Measurements from ENCODE around the gene LRRC56.
A peak's percentile ranks its signal among the peaks of the same experiment; 100 is the strongest.
"Not testable (repeated sequence)": the region's sequence is repeated elsewhere in the genome, so short reads cannot be mapped to it uniquely, and the experiment has no call there.

The LRRC56 gene

DNA sequence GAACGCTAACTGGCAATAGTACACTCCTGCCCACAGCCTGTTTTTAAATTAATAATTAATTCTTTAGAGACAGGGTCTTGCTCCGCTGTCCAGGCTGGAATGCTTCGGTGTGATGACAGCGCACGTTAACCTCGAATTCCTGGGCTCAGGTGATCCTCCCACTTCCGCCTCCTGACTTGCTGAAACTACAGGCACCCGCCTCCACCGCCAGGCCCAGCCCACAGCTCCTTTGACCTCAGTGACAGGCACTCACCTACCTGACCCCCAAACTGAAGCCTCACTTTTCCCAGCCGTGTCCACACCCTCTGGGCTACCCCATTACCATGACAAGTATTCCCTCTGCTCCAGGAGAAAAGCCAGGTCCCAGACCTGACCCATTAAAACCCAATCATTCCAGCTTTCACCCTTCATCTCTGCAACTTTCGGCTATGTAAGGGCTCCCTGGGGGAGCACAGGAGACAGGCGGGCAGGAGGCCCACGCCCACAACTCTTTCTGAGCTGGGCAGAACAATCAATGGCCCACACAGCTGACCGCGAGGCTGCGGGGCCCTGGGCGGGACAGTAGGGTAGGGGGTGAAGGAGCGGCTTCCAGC, 22.5 kb downstream of the LRRC56 start:
- DNase-seq = no peak

DNA sequence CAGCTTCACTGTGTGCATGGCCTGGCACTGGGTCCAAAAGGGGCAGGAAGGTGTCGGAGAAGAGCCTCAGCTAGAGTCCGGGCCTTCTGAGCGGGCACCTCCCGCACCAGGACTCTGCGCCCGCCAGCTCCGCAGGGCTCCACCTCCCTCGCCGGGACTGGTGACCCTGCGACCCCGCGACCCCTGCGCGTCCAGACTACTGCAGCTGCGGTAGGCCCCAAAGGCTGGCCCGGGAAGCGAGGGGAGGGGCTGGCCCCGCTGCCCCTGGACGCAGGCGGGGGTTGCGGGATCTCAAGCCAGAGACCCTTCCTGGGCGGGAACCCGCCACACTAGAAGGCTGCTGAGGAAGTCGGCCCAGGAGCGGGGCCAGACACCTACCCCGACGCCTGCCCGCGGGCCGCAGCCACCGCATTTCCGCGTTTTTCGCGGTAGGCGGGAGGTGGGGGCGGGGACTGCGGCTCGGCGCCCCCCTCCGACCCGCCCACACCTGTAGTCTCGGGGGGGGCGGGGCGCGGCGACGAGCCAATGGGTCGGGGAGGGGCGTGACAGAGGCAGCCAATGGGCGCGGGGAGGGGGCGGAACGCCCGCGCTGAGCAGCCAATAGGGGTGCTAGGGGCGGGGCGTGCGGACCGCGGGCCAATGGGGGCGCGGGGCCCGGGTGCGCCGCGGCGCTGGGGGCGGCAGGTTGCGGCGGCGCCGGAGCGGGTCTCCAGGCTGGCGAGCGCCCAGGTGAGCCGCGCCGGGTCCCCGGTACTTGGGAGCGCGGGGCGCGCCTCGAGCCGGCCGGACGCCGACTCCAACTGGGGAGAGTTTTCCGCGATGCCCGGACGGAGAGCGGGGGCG, 23.2 kb downstream of the LRRC56 start, which contains the start of the genes LMNTD2 and RASSF7:
LMNTD2 (minus strand) TSS at position 434 of the 843 bp plus-strand sequence; CDS start at position 412, 22 bp downstream.
RASSF7 (plus strand) TSS at position 666 of the 843 bp plus-strand sequence. CDS start 799 bp downstream, outside the sequence.
- peak; percentile 92 to 96 (median 92) for DNase-seq

DNA sequence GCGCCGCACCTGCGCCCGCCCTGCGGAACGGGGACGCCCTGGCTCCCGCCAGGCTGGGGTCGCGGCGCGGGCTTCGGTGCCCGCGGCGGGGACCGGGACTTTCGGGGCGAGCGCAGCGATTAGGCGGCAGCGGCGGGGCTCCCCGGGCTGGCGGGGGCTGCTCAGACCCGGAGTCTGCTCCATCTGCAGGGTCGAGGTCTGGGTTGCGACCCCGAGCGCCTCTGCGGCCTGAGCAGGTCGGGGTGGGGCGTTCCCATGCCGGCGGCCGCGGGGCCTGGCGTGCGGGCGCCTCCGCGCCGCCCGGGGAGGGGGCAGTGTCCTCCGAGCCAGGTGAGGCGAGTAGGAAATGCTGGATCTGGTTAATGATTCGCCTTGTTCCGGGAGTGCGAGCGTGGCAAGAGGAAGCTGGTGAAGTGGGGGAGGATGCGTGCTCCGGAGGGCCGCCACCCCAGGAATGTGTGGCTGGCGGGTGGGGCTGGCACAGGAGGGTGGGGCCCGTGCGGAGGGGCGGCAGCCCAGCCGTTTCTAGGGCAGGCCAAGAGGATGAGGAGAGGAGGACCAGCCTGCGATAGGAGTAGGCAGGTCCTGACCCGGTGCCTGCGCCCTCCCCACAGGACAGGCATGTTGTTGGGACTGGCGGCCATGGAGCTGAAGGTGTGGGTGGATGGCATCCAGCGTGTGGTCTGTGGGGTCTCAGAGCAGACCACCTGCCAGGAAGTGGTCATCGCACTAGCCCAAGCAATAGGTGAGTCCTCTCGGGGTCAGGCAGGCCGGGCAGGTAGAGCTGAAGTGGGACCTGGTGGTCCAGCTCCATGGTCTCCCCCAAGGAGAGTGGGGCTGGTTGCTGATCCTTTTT, 24.0 kb downstream of the LRRC56 start:
- peak in 1 of 5 donors; percentile 32 for DNase-seq

DNA sequence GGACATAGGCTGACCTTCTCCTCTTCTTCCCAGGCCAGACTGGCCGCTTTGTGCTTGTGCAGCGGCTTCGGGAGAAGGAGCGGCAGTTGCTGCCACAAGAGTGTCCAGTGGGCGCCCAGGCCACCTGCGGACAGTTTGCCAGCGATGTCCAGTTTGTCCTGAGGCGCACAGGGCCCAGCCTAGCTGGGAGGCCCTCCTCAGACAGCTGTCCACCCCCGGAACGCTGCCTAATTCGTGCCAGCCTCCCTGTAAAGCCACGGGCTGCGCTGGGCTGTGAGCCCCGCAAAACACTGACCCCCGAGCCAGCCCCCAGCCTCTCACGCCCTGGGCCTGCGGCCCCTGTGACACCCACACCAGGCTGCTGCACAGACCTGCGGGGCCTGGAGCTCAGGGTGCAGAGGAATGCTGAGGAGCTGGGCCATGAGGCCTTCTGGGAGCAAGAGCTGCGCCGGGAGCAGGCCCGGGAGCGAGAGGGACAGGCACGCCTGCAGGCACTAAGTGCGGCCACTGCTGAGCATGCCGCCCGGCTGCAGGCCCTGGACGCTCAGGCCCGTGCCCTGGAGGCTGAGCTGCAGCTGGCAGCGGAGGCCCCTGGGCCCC, 24.8 kb downstream of the LRRC56 start:
- DNase-seq = no peak

DNA sequence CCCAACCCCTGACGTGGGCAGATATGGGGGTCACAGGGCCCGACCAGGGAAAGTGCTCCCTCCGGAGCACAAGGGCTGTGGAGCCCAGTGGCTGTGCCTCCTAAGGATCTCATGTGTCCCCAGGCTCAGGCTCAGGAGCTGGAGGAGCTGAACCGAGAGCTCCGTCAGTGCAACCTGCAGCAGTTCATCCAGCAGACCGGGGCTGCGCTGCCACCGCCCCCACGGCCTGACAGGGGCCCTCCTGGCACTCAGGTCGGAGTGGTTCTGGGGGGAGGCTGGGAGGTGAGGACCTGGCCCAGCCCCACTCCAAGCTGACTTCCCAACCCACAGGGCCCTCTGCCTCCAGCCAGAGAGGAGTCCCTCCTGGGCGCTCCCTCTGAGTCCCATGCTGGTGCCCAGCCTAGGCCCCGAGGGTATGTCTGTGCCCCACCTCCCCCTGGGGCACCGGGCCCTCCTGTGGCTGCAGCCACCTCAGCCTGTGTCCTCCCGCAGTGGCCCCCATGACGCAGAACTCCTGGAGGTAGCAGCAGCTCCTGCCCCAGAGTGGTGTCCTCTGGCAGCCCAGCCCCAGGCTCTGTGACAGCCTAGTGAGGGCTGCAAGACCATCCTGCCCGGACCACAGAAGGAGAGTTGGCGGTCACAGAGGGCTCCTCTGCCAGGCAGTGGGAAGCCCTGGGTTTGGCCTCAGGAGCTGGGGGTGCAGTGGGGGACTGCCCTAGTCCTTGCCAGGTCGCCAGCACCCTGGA, 25.9 kb downstream of the LRRC56 start:
- no peak for DNase-seq

DNA sequence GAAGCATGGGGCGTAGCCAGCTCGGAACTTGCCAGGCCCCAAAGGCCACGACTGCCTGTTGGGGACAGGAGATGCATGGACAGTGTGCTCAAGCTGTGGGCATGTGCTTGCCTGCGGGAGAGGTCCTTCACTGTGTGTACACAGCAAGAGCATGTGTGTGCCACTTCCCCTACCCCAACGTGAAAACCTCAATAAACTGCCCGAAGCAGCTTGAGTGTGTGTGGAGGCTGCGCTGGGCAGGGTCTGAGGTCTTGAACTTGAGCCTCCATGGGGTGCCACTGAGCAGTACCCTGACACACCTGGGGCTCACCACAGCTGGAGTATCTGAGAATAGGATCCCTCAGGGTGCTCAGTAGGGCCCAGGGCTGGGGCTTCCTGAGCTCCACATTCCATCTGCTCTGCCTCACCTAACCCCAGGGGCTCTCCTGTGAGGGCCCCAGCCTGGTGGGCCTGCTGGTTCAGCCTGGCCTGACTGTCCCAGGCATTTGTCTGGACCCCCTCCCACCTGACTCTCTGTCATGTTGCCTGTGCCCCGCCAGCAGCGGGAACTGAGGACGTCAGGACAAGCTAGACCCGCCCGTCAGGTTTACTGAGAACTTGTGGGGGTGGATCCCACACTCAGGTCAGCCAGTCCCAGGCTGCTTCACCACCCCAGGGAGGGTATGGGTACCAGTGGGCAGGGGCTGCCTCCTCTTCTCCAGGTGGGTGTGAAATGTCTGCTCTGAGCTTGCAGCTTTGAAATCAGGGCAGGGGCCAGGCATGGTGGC, 26.7 kb downstream of the LRRC56 start:
- no peak for DNase-seq

DNA sequence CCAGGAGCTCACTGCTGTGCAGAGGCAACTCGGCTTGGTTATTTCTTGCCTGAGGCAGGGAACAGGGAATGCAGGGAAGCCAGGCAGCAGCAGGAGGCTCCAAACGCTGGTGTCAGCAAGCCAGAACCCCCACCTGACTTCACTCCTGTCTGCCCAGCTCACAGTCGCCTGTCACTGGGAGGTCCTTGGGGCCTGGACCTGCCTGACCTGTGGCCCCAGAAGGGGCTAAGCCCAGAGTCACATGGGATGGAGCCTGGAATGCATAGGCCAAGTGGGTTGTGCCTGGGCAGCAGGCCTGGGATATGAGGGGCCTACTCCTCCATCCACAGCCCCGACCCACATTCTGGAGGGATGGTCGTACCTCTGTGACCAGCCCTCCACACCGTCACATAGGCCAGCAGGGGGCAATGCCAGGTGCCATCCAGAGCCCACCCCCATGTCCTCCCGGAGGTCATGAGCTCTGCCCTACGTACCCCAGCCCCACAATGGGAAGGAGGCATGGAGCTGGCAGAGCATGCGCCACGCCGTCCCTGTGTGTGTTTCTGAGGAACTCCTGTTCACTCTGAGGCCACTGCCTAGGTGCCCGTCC, 28.7 kb downstream of the LRRC56 start:
- no peak for DNase-seq

DNA sequence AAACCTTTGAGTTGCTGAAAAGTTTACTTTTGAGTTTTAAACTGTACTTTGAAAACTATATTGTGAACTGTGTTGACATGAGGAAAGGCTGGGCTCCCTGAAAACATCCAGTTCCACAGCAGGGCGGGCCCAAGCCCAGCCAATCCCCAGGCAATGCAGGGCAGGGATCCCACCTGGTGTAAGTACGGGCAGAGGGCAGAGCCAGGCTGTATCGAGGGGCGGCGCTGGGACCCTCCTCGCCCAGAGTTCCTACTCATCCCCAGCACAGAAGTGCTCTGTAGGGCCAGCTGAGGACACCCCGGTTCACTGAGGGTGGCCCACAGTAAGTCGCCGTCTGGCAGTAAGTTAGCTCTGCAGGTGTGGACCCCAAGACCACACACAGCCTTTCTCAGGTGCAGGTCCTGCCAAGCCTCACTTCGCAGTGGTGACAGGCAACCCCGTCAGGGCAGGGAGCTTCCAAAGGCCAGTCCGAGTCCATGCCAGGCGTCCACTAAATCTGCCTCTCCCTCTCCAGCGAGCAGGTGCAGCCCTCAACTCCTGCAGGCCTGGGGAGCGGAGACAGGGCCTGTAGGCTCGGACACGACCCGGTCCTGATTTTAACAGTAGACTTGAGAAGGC, 29.8 kb downstream of the LRRC56 start:
- DNase-seq = no peak

DNA sequence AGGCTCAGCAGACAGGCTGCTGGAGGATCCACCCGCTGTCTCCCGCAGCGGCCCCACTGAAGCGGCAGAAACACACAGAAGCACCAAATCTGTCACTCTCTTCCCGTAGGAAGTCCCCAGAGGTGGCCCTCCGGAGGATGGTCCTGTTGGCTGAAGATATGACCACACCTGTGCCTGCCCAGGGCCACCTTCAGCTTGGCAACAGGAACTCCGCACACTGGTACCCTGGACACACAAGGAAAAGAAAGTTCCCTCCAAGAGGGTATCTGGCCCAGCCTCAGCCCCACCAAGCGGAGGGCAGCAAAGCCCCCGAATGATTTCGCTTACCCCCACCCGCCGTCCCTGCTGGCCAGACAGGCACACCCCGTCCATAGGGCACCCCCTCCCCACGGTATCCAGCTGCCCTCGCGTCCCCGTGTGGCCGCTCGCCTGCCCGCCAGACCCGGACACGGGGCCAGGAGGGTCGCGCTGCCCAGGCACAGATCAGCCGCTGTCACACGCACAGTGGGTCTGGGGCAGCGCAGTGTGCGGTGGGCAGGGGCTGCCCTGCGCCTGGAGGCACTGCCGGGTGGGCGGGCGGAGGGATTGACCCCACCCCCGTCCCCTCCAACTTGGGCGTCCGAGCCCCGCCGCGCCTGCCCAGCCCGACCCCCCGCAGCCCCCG, 30.4 kb downstream of the LRRC56 start:
- peak in 2 of 5 donors; percentile 34 to 35 for DNase-seq

DNA sequence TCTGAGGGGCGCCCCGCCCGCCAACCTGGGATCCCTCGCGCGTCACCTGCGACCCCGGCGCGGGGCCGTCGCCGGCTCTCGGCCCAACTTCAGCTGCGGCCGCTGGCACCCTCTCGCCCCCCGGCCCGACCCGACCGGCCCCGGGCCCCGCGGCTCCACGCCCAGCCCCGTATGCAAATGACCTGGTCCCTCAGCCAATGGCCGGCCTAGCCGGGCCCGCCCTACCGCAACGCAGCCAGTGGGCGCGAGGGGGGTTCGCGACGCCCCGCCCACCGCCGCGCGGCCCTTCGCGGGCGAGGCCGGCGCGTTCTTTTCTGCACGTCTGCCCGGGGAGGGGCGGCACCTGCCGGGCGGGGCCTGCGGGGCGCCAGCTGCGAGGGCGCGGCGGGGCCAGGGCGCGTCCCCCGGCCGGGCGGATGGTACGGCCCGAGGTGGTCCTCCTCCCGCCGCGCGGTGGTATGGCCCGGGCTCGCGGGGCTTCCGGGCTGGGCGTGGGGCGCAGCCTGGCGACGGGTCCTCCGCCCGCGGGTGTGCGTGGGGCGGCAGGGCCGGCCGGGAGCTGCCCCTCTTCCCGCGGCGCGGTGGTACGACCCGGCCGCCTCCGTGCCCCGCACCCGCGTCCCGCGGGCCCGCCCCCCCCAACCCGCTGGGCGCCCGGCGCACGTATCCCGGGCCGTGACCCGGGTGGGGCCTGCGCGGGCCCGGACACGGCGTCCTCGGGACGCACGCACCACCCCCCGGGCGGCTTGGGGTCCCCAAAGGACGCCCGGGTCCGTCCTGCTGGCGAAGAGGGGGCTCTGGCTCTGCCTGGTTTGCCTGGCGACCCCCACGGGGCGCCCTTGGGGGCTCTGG, 31.2 kb downstream of the LRRC56 start:
- DNase-seq = peak; percentile 85 to 95 (median 90)

DNA sequence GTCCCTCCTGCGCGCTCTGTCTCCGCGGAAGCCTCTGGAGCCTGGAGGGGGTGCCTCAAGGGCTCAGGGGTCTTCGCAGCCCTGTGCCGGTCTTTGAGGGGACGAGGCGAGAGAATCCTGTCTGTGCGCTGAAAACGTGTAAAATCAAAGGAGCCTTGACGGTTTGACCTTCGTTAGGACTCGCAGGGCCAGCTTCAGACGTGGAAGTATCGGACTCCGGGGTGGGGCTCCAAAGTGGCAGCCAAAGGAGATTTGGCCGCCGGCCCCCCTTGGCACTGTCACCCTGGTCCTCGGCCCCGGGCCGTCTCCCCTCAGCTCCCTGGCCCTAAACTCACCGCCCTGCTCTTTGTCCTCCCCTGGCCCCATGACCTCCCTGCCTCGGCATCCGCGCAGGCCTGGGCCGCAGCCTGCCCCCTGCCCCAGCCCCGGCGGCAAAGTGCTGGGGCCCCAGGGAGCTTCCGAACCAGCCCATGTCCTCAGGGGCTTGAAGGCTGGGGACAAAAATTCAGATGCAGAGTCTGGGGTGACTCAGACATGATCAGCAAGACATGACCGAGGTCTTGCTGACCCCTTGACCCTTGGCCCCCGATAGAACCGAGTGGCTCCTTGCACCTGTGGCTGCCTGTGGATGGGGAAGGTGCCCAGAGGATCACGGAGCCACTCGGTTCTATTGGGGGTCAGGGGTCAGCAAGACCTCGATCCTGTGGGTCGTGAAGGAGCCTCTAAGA, 32.0 kb downstream of the LRRC56 start:
- no peak for DNase-seq

DNA sequence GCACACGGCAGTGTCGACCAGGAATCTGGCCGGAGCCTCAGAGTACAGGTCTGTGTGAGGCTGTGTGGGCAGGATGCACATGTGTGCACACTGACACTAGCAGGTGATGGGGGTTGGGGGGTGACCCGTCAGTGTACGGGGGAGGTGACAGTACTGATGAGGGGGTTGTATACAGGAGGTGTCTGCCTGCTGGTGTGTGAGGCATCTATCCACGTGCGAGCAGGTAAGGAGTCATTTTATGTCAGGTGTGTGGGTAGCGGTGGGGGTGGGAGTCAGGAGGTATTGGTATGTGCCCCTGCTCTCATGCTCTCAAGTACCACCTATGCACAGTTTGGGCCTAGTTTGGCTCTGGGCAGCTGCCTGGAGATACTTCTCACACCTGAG, 34.5 kb downstream of the LRRC56 start:
- no peak for DNase-seq

DNA sequence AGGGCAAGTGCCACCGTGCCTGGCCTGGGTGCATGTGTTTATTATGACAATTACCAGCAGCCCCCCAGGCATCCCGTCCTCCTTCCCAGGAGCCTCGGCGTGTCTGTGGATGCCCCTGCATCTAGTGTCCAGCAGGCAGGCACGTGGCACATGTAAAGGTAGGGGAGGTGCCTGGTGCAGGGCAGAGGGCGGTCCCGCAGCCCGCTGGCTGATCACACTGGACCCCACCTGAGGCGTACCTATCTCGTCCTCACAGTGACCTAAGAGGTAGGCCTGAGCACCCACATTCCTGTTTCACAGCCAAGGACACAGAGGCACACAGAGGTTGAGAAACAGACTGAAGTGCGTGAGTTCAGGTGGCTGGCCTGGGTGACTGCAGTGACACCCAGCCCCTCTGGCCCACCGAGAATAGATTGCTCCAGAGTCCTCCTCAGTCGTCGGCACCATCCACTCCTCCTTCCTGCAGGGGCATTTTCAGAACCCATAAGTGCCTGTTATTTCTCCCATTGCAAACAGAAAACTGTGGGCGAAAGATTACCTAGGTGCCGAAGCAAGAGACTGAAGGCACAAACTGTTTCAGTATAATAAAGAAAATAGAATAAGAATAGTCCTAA, 35.9 kb downstream of the LRRC56 start:
- no peak for DNase-seq

DNA sequence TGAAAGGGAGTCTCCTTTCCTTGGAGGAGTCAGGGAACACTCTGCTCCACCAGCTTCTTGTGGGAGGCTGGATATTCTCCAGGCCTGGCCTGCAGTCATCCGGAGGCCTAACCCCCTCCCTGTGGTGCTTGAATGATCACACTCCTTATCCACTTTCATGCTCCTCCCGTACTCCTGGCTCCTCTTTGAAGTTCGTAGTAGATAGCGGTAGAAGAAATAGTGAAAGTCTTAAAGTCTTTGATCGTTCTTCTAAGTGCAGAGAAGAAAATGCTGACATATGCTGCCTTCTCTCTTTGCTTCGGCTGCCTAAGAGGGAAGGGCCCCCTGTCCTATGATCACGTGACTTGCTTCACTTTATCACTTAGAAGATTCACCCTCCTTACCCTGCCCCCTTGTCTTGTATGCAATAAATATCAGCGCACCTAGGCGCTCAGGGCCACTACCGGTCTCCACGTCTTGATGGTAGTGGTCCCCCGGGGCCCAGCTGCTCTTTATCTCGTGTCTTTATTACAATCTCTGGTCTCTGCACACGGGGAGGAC, 36.8 kb downstream of the LRRC56 start:
- DNase-seq = not testable (repeated sequence)

DNA sequence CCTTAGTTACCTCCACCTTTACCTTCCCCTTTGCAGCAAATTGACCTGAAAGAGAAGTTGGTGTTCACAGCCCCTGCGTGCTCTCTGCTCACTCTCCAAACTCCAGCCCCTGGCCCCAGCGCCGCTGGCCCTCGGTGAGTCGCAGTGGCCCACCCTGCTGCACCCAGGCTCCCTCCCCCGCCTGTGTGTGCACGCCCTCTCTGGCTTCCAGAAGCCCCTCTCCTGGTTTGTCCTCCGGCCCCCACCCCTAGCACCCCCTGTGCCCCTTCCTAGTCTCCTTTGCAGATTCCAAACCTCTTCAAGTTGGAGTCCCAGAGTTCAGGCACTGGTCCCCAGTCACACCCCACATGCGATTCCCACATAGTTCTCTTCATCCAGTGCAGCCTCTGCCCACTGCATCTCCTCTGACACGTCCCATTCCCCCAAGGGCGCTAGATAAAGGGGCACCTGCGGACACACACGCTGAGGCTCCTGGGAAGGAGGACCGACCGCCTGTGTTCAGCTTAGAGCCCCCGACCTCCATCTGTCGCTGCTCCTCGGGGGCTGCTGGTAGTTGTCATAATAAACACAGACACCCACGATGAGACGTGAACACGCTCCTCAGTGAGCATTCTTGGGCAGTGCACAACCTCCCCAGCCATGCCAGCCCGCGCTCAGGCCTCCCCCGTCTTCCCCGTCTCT, 37.4 kb downstream of the LRRC56 start:
- no peak for DNase-seq

DNA sequence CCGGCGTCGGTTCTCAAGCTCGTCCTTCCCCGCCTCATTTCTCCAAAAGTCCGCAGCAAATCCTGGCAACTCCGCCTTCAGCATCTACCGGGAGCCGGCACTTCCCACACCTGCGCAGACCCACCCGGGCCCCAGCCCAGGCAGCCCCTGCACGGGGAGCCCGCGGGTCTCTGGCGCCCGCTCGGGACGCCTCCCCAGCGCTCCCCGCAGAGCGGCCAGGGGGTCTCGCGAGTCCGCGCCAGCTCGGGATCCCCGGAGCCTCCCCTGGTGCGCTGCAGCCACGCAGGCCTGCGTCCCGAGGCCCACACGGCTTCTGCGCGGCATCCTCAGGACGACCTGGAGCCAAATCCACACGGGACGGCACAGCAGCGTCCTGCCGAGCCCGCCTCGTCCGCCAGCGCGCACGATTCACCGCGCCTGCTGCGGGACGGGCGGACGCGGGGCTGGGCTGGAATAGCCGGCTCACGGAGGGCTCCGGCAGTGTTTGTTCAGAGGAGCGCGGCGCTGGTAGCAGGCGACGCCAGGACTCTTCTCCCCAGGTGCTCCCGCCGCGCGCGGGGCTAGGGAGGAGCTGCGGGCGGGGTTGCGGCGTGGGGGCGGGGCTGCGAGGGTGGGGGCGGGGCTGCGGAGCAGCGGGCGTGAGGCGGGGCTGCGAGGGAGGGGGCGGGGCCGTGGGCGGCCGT, 38.1 kb downstream of the LRRC56 start:
- no peak for DNase-seq
